IPS-11a (cell line): ENCODE results near the gene CRY2.
A peak's percentile ranks its signal among the peaks of the same experiment; 100 is the strongest.

Experiments used
- H3K4me3 ChIP-seq: one replicate; pipeline ENCODE4 v1.5.1; 2013; ENCODE audit warnings: low read depth, low read length, control low read depth

Gene CRY2

GRCh38 chr11:45877221-45877620, 29.9 kb downstream of the CRY2 start:
- H3K4me3 ChIP-seq: no peak overlapping the region

- H3K4me3 ChIP-seq: no peak overlapping the region
These were observed 30.6 kb downstream of the CRY2 start for GRCh38 chr11:45877845-45878244.

- H3K4me3 ChIP-seq: no peak overlapping the region
These were observed 32.8 kb downstream of the CRY2 start for GRCh38 chr11:45879803-45880686.

- H3K4me3 ChIP-seq: no peak overlapping the region
These were observed 33.7 kb downstream of the CRY2 start for GRCh38 chr11:45880772-45881570.

GRCh38 chr11:45881708-45882368, 34.6 kb downstream of the CRY2 start:
- no peak overlapping the region for H3K4me3 ChIP-seq

GRCh38 chr11:45884596-45885185, 37.4 kb downstream of the CRY2 start:
- no peak overlapping the region for H3K4me3 ChIP-seq

- H3K4me3 ChIP-seq: peak within 1 kb of the TSS; percentile 67
These were observed 38.1 kb downstream of the CRY2 start, which contains the start of gene MAPK8IP1 for GRCh38 chr11:45885274-45885920. Gene MAPK8IP1 (plus strand): TSS chr11:45885651. CDS start chr11:45885821, 170 bp downstream.

GRCh38 chr11:45885921-45886721, 38.8 kb downstream of the CRY2 start:
- peak overlapping the region; percentile 67 for H3K4me3 ChIP-seq

GRCh38 chr11:45886816-45887520, 39.7 kb downstream of the CRY2 start:
- no peak overlapping the region for H3K4me3 ChIP-seq

GRCh38 chr11:45887587-45887986, 40.3 kb downstream of the CRY2 start:
- no peak overlapping the region for H3K4me3 ChIP-seq

GRCh38 chr11:45889555-45889954, 42.3 kb downstream of the CRY2 start:
- no peak overlapping the region for H3K4me3 ChIP-seq

- H3K4me3 ChIP-seq: no peak overlapping the region
These were observed 42.7 kb downstream of the CRY2 start for GRCh38 chr11:45889966-45890365.

- no peak overlapping the region for H3K4me3 ChIP-seq
These were observed 43.7 kb downstream of the CRY2 start for GRCh38 chr11:45890886-45891550.

GRCh38 chr11:45892856-45893255, 45.6 kb downstream of the CRY2 start:
- H3K4me3 ChIP-seq: no peak overlapping the region

GRCh38 chr11:45894555-45895247, 47.4 kb downstream of the CRY2 start:
- no peak overlapping the region for H3K4me3 ChIP-seq

- no peak overlapping the region for H3K4me3 ChIP-seq
These were observed 48.4 kb downstream of the CRY2 start for GRCh38 chr11:45895553-45896259.

GRCh38 chr11:45896422-45896984, 49.2 kb downstream of the CRY2 start:
- H3K4me3 ChIP-seq: no peak overlapping the region
